ENCODE measurements around the gene RHO.

DNA sequence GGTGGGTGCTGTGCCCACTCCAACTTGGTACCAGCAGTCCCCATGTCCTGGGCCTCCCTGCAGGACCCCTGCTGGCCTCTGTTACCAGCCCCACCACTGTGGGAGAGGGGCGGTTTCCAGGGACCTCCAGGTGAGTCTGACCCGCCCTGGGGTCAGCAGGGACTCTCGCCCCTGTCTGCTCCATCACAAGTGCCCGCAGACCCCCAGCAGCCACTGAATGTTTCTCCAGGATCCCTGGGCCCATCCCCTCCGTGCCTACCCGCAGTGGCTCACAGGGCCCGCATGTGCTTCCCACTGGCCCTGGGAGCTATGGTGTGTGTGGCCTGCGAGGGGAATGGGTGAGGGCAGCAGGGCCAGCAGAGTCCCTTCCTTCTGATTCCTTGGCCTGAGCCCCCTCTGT, 9.9 kb upstream of the RHO start:
- TF ChIP-seq, protein P1, sequence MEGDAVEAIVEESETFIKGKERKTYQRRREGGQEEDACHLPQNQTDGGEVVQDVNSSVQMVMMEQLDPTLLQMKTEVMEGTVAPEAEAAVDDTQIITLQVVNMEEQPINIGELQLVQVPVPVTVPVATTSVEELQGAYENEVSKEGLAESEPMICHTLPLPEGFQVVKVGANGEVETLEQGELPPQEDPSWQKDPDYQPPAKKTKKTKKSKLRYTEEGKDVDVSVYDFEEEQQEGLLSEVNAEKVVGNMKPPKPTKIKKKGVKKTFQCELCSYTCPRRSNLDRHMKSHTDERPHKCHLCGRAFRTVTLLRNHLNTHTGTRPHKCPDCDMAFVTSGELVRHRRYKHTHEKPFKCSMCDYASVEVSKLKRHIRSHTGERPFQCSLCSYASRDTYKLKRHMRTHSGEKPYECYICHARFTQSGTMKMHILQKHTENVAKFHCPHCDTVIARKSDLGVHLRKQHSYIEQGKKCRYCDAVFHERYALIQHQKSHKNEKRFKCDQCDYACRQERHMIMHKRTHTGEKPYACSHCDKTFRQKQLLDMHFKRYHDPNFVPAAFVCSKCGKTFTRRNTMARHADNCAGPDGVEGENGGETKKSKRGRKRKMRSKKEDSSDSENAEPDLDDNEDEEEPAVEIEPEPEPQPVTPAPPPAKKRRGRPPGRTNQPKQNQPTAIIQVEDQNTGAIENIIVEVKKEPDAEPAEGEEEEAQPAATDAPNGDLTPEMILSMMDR (IDR thresholded peaks at IDR 0.05; ENCODE audit: low read depth, low read length): no peak
- no peak for TF ChIP-seq EZH2phosphoT487 (IDR thresholded peaks at IDR 0.05; ENCODE audit: low read depth)

Data from OCI-LY3 (cell line).